H1 (cell line): ENCODE results near the gene SPOCK1. TPM values are rescaled to one million over a fixed set of nuclear protein-coding genes. Genes with fewer than 3 reads are reported as not detected.

Source experiments
- CTCF ChIA-PET: fragments of 300-600 bp; sonication (Branson Sonifier 250); formaldehyde crosslinking; loops from one replicate; lab custom pipeline; 2021; ENCODE audit not compliant: partially characterized antibody; lab: Charles Lee
- POLR2A ChIA-PET: fragments of 300-600 bp; sonication (Branson Sonifier 250); formaldehyde crosslinking; loops from one replicate; lab custom pipeline; 2021; ENCODE audit warnings: inconsistent platforms; ENCODE audit not compliant: partially characterized antibody; lab: Charles Lee
- DNase-seq, 2 experiments: peaks; one replicate each; pipeline versions ENCODE4 v3.0.0 to v3.0.0-alpha.2; 2010 to 2022; ENCODE audit warnings: low spot score in 2 of 2, low read depth in 1 of 2, mixed read lengths in 1 of 2
- FAIRE-seq: peaks from 2 replicates; lab custom pipeline; 2011; peaks lifted over from hg19 to GRCh38; lab: Jason Lieb, UNC
- H2AFZ ChIP-seq: 2 replicates; pipeline ENCODE4 v1.8.1; 2012; ENCODE audit warnings: low read length, inconsistent platforms
- H2AK5ac ChIP-seq: 2 replicates; pipeline ENCODE4 v1.6.1; 2013; ENCODE audit warnings: low read depth, low read length
- H2BK120ac ChIP-seq: replicated peaks from 2 replicates; pipeline ENCODE3; 2013; ENCODE audit warnings: low read depth, low read length, inconsistent platforms
- H2BK12ac ChIP-seq: 2 replicates; pipeline ENCODE4 v1.6.1; 2013; ENCODE audit warnings: low read depth, low read length
- H2BK15ac ChIP-seq: 2 replicates; pipeline ENCODE4 v1.6.1; 2013; ENCODE audit warnings: low read length
- H2BK20ac ChIP-seq: 2 replicates; pipeline ENCODE4 v1.6.1; 2013; ENCODE audit warnings: low read length
- H2BK5ac ChIP-seq: 2 replicates; pipeline ENCODE4 v1.6.1; 2013; ENCODE audit warnings: low read depth, low read length
- H3K14ac ChIP-seq: 2 replicates; pipeline ENCODE4 v1.6.1; 2013; ENCODE audit warnings: inconsistent platforms; ENCODE audit not compliant: insufficient read length
- H3K18ac ChIP-seq: 2 replicates; pipeline ENCODE4 v1.6.1; 2013; ENCODE audit warnings: low read length; ENCODE audit errors: extremely low read depth
- H3K23ac ChIP-seq: 2 replicates; pipeline ENCODE4 v1.6.1; 2013; ENCODE audit warnings: inconsistent platforms; ENCODE audit not compliant: insufficient read length
- H3K23me2 ChIP-seq: 2 replicates; pipeline ENCODE4 v1.6.1; 2013; ENCODE audit warnings: low read depth, low read length
- H3K27ac ChIP-seq: 2 replicates; pipeline ENCODE4 v1.6.1; 2011; ENCODE audit warnings: low read depth, low read length, inconsistent platforms
- H3K27me3 ChIP-seq, 4 experiments: replicated peaks in 1 of 4; 1 replicate in 1 of 4; 2 replicates in 3 of 4; pipeline versions ENCODE4 v1.6.1 to v1.8.1; 2011 to 2013; ENCODE audit warnings: low read length in 3 of 4, mild to moderate bottlenecking in 3 of 4, inconsistent platforms in 2 of 4, mixed read lengths in 2 of 4, moderate library complexity in 1 of 4; ENCODE audit not compliant: control insufficient read depth in 3 of 4, insufficient read depth in 3 of 4; ENCODE audit errors: extremely low read depth in 1 of 4
- H3K36me3 ChIP-seq, 4 experiments: 2 replicates each; pipeline versions ENCODE4 v1.6.1 to v1.8.1; 2011 to 2013; ENCODE audit warnings: mild to moderate bottlenecking in 4 of 4, low read length in 3 of 4, moderate library complexity in 2 of 4, control low read depth in 1 of 4, inconsistent platforms in 1 of 4; ENCODE audit not compliant: insufficient read depth in 4 of 4, control insufficient read depth in 2 of 4
- H3K4ac ChIP-seq: replicated peaks from 2 replicates; pipeline ENCODE3; 2013; ENCODE audit warnings: low read length, low read depth, mixed read lengths, inconsistent platforms; ENCODE audit not compliant: insufficient read length
- H3K4me1 ChIP-seq, 4 experiments: replicated peaks in 1 of 4; 1 replicate in 1 of 4; 2 replicates in 3 of 4; pipeline versions ENCODE4 v1.6.1 to v1.8.1; 2011 to 2013; ENCODE audit warnings: low read length in 3 of 4, inconsistent platforms in 2 of 4, mixed read lengths in 1 of 4; ENCODE audit not compliant: insufficient read depth in 4 of 4, control insufficient read depth in 3 of 4
- H3K4me2 ChIP-seq, 2 experiments: 2 replicates each; pipeline versions ENCODE4 v1.6.1 to v1.8.1; 2011 to 2013; ENCODE audit warnings: low read depth in 2 of 2, low read length in 2 of 2, control low read depth in 1 of 2, inconsistent platforms in 1 of 2, mild to moderate bottlenecking in 1 of 2; ENCODE audit not compliant: insufficient read depth in 1 of 2
- H3K4me3 ChIP-seq, 4 experiments: fragments of 200-600, 300-600 bp in 1 of 4; sonication (generic), shearing (Covaris generic), sonication (Bioruptor Twin) in 1 of 4; 2 replicates each; pipeline versions ENCODE4 v1.5.1 to v1.8.1; 2011 to 2016; ENCODE audit warnings: low read length in 4 of 4, low read depth in 3 of 4, control low read depth in 2 of 4, inconsistent platforms in 2 of 4, mild to moderate bottlenecking in 2 of 4, mixed read lengths in 1 of 4, moderate library complexity in 1 of 4; ENCODE audit not compliant: insufficient read depth in 2 of 4; ENCODE audit errors: extremely low read depth in 1 of 4
- H3K56ac ChIP-seq: replicated peaks from 2 replicates; pipeline ENCODE3; 2013; ENCODE audit warnings: low read depth, mild to moderate bottlenecking, mixed read lengths, low read length, inconsistent platforms; ENCODE audit not compliant: insufficient read length
- H3K79me1 ChIP-seq: 2 replicates; pipeline ENCODE4 v1.6.1; 2013; ENCODE audit warnings: low read depth, low read length, control low read depth
- H3K79me2 ChIP-seq, 2 experiments: 2 replicates each; pipeline versions ENCODE4 v1.6.1 to v1.8.1; 2012 to 2013; ENCODE audit warnings: low read length in 2 of 2, mild to moderate bottlenecking in 2 of 2, inconsistent platforms in 1 of 2; ENCODE audit not compliant: insufficient read depth in 2 of 2, control insufficient read depth in 1 of 2
- H3K9ac ChIP-seq, 4 experiments: replicated peaks in 1 of 4; 1 replicate in 1 of 4; 2 replicates in 3 of 4; pipeline versions ENCODE4 v1.6.1 to v1.8.1; 2011 to 2013; ENCODE audit warnings: low read depth in 3 of 4, low read length in 3 of 4, control low read depth in 2 of 4, mild to moderate bottlenecking in 2 of 4, moderate library complexity in 2 of 4, inconsistent platforms in 1 of 4; ENCODE audit errors: extremely low read depth in 1 of 4
- H3K9me3 ChIP-seq, 2 experiments: 2 replicates each; pipeline versions ENCODE4 v1.6.1 to v1.8.1; 2012 to 2013; ENCODE audit warnings: mild to moderate bottlenecking in 2 of 2, moderate library complexity in 2 of 2, control low read depth in 1 of 2, inconsistent platforms in 1 of 2, low read depth in 1 of 2, low read length in 1 of 2, mixed read lengths in 1 of 2; ENCODE audit not compliant: insufficient read depth in 2 of 2
- H4K20me1 ChIP-seq, 2 experiments: replicated peaks in 1 of 2; 2 replicates each; pipeline versions ENCODE3 to v1.8.1; 2011 to 2013; ENCODE audit warnings: inconsistent platforms in 2 of 2, low read length in 2 of 2, mild to moderate bottlenecking in 1 of 2; ENCODE audit not compliant: insufficient read depth in 2 of 2, control insufficient read depth in 1 of 2
- H4K5ac ChIP-seq: 2 replicates; pipeline ENCODE4 v1.6.1; 2013; ENCODE audit warnings: low read length, low read depth, mixed read lengths, inconsistent platforms; ENCODE audit not compliant: insufficient read length
- H4K8ac ChIP-seq: 2 replicates; pipeline ENCODE4 v1.8.0; 2013; ENCODE audit warnings: mild to moderate bottlenecking, moderate library complexity, low read length, inconsistent platforms; ENCODE audit not compliant: insufficient read depth; ENCODE audit errors: extremely low read depth
- H4K91ac ChIP-seq: replicated peaks from 2 replicates; pipeline ENCODE3; 2013; ENCODE audit warnings: low read length, mixed read lengths, inconsistent platforms; ENCODE audit not compliant: insufficient read length
- KDM4A ChIP-seq: IDR thresholded peaks from one replicate; pipeline ENCODE4 v1.7.1; 2012; ENCODE audit warnings: low read depth, mild to moderate bottlenecking, moderate library complexity, low read length, inconsistent platforms; ENCODE audit not compliant: severe bottlenecking
- WGBS, 2 experiments: shearing (Covaris generic) in 1 of 2; methylation state at CpG; one replicate each; pipeline versions ENCODE4 v1.1.6 to v1.1.7; 2013 to 2015; ENCODE audit warnings: low lambda C conversion rate in 2 of 2, mixed read lengths in 2 of 2, inconsistent platforms in 1 of 2, low coverage in 1 of 2, missing lambda C conversion rate in 1 of 2; ENCODE audit not compliant: insufficient replicate concordance in 2 of 2, insufficient coverage in 1 of 2, insufficient read length in 1 of 2; ENCODE audit errors: extremely low coverage in 1 of 2, missing lambda C conversion rate in 1 of 2; 5-methylcytosine and 5-hydroxymethylcytosine counted together
- polyA plus RNA-seq, 7 experiments: library from polyadenylated mRNA; depleted of rRNA in 3 of 7; stranded (reverse) in 5 of 7; unstranded in 2 of 7; fragments of >200 nt in 5 of 7; fragments of 200-250 nt in 2 of 7; gene quantifications; 1 replicate in 5 of 7; 2 replicates in 1 of 7; 4 replicates in 1 of 7; pipeline versions ENCODE4 v1.2.1 to v1.2.3, GENCODE V29; 2011 to 2013; ENCODE audit warnings: missing spikeins in 2 of 7, mixed read lengths in 2 of 7
- total RNA-seq: library from RNA; stranded (reverse); fragmentation: NEBNext Ultra II Directional; extraction: Animal tissue kit (Norgen Biotek cat#: 25700); gene quantifications from 2 replicates; pipeline ENCODE4 v1.2.1, GENCODE V29; 2021

SPOCK1 gene
- total and polyA plus RNA-seq, 2 of the 8 experiments (the other 6 are each of a cell fraction or from before 2014, with no cell fraction given), result 6.9 to 18.1 TPM

DNA sequence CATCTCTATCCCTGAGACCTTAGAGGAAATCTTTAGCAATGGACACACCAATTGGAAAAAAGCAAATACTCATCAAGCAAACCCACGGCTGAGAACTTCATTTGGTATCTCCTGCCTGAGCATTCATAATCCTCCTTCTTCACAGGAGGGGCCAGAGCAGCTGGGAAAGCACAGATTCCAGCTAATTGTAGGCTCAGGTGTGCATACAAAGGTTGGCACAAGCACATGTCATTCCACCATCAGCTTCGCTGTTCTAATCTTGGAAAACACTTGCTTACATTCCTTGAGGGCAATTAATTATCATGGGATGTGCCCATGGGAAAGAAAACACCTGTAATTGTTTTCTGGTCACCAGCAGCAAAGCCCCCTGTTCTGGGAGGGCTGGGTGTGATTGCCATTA is 376.6 kb downstream of the SPOCK1 start:
- Histone ChIP-seq H3K4me3 (no peak overlapping the region), H2AFZ (no peak overlapping the region), H2BK15ac (no peak overlapping the region), H3K9me3 (no peaks in the 10 kb centered on the region), H4K5ac (no peak overlapping the region), H3K4me1 (no peaks in the 10 kb centered on the region), H3K27ac (no peak overlapping the region), H3K23me2 (no peaks in the 10 kb centered on the region), H4K8ac (no peak overlapping the region), H3K18ac (no peak overlapping the region), H2BK120ac (no peak overlapping the region), H2BK20ac (no peak overlapping the region), H2BK12ac (no peak overlapping the region), H2AK5ac (no peak overlapping the region), H3K56ac (no peak overlapping the region), H3K14ac (no peak overlapping the region), H3K4me2 (no peak overlapping the region), H2BK5ac (no peak overlapping the region), H3K9ac (no peak overlapping the region), H3K23ac (no peak overlapping the region), H4K20me1 (no peaks in the 10 kb centered on the region), H3K79me1 (no peaks in the 10 kb centered on the region; the same call in 1 of the 2 replicates), H4K91ac (no peak overlapping the region), H3K27me3 (no peaks in the 10 kb centered on the region), H3K79me2 (no peaks in the 10 kb centered on the region), H3K36me3 (no peaks in the 10 kb centered on the region), H3K4ac (no peak overlapping the region)
- no peak for FAIRE-seq
- no peak for DNase-seq
- CTCF ChIA-PET, result interaction anchor here (0.9 to 1.1 kb wide), 2 partner anchors 13 to 47 kb away, joined by 4 read pairs; no protein-coding TSS in a partner anchor
- POLR2A ChIA-PET, result interaction anchor here (0.6 kb wide), 1 partner anchor 123 kb away, joined by 4 read pairs; no protein-coding TSS in a partner anchor
- 100% methylated on average over 2 of the region's 2 CpGs; no CpG with 5 or more reads in 1 of the 2 experiments for WGBS, 2 experiments
- no peak for TF ChIP-seq KDM4A
